Loucy (cell line): ENCODE results near the gene IFT122.
"Not testable (repeated sequence)": the region's sequence is repeated elsewhere in the genome, so short reads cannot be mapped to it uniquely, and the experiment has no call there.

Experiments used
- H2AFZ ChIP-seq: fragments of 200-600 bp; sonication (generic); 2 replicates; pipeline ENCODE4 v1.6.0; 2016; ENCODE audit warnings: antibody characterized with exemption, mild to moderate bottlenecking, low read length, moderate library complexity
- H3F3A ChIP-seq: fragments of 200-600 bp; 2 replicates; pipeline ENCODE4 v1.6.0; 2016; ENCODE audit warnings: antibody characterized with exemption, low read depth, mild to moderate bottlenecking
- H3K27me3 ChIP-seq: fragments of 200-600 bp; sonication (generic); 2 replicates; pipeline ENCODE4 v1.6.1; 2014; ENCODE audit warnings: low read length, mild to moderate bottlenecking; ENCODE audit not compliant: insufficient read depth, poor library complexity, severe bottlenecking
- H3K36me3 ChIP-seq: fragments of 200-600 bp; sonication (generic); 2 replicates; pipeline ENCODE4 v1.6.1; 2016; ENCODE audit warnings: low read length; ENCODE audit not compliant: insufficient read depth
- H3K4me1 ChIP-seq: fragments of 200-600 bp; sonication (generic); 2 replicates; pipeline ENCODE4 v1.5.1; 2014; ENCODE audit warnings: low read length, mild to moderate bottlenecking; ENCODE audit not compliant: insufficient read depth, poor library complexity, severe bottlenecking
- H3K4me2 ChIP-seq: fragments of 200-600 bp; sonication (generic); 2 replicates; pipeline ENCODE4 v1.6.0; 2014; ENCODE audit warnings: antibody characterized with exemption, low read length, low read depth, mild to moderate bottlenecking; ENCODE audit not compliant: poor library complexity, severe bottlenecking
- H3K4me3 ChIP-seq: fragments of 200-600 bp; sonication (generic); 2 replicates; pipeline ENCODE4 v1.5.1; 2014; ENCODE audit warnings: low read length, mild to moderate bottlenecking, mixed read lengths; ENCODE audit not compliant: poor library complexity, severe bottlenecking
- H3K79me2 ChIP-seq: fragments of 200-600 bp; sonication (generic); 2 replicates; pipeline ENCODE4 v1.6.1; 2014; ENCODE audit warnings: low read length; ENCODE audit not compliant: insufficient read depth
- H3K9ac ChIP-seq: fragments of 200-600 bp; sonication (generic); 2 replicates; pipeline ENCODE4 v1.6.0; 2014; ENCODE audit warnings: mild to moderate bottlenecking, low read depth, low read length, moderate library complexity; ENCODE audit not compliant: poor library complexity, severe bottlenecking
- H3K9me2 ChIP-seq: fragments of 200-600 bp; sonication (generic); replicated peaks from 2 replicates; pipeline ENCODE4 v1.6.1; 2016; ENCODE audit warnings: low read depth, low read length, mixed read lengths
- H3K9me3 ChIP-seq: fragments of 200-600 bp; sonication (generic); 2 replicates; pipeline ENCODE4 v1.6.1; 2014; ENCODE audit warnings: mild to moderate bottlenecking, antibody characterized with exemption, low read length, low read depth; ENCODE audit not compliant: insufficient read depth
- H4K20me1 ChIP-seq: fragments of 200-600 bp; sonication (generic); 2 replicates; pipeline ENCODE4 v1.6.0; 2014; ENCODE audit warnings: antibody characterized with exemption, low read length, mild to moderate bottlenecking; ENCODE audit not compliant: insufficient read depth, poor library complexity, severe bottlenecking
- CTCF ChIP-seq: fragments of 200-600 bp; sonication (generic); conservative IDR thresholded peaks from 2 replicates; pipeline ENCODE4 v1.5.1; 2014; ENCODE audit warnings: mild to moderate bottlenecking, antibody characterized with exemption, low read length
- EZH2phosphoT487 ChIP-seq: fragments of 200-600 bp; IDR thresholded peaks from 2 replicates; pipeline ENCODE4 v1.6.1; 2018; ENCODE audit warnings: antibody characterized with exemption, mild to moderate bottlenecking, moderate library complexity, borderline replicate concordance

Gene IFT122

GRCh38 chr3:129485721-129486663, 46.0 kb downstream of the IFT122 start:
- no peaks in the 10 kb centered on the region for H3K9me3 ChIP-seq
- peaks cover 13% of the 10 kb centered on the region; the same call in 1 of the 2 replicates for H3K36me3 ChIP-seq
- no peak overlapping the region for H3K9ac ChIP-seq
- no peaks in the 10 kb centered on the region for H3K79me2 ChIP-seq
- H3K4me1 ChIP-seq = no peaks in the 10 kb centered on the region
- H2AFZ ChIP-seq = no peak overlapping the region
- no peaks in the 10 kb centered on the region for H3F3A ChIP-seq
- H3K27me3 ChIP-seq = no peaks in the 10 kb centered on the region
- H3K4me3 ChIP-seq = no peak overlapping the region
- H3K9me2 ChIP-seq = no peaks in the 10 kb centered on the region
- no peaks in the 10 kb centered on the region for H4K20me1 ChIP-seq
- no peak overlapping the region for H3K4me2 ChIP-seq
- TF ChIP-seq CTCF = no peak
- no peak for TF ChIP-seq EZH2phosphoT487

- TF ChIP-seq CTCF (no peak), EZH2phosphoT487 (no peak)
- no peaks in the 10 kb centered on the region for H4K20me1 ChIP-seq
- H3K9ac ChIP-seq = no peak overlapping the region
- no peaks in the 10 kb centered on the region for H3K4me1 ChIP-seq
- no peak overlapping the region for H2AFZ ChIP-seq
- no peaks in the 10 kb centered on the region for H3K9me3 ChIP-seq
- H3K79me2 ChIP-seq = no peaks in the 10 kb centered on the region
- no peak overlapping the region for H3K4me2 ChIP-seq
- H3F3A ChIP-seq = no peaks in the 10 kb centered on the region
- H3K36me3 ChIP-seq = peaks cover 11% of the 10 kb centered on the region; the same call in 1 of the 2 replicates
- no peak overlapping the region for H3K4me3 ChIP-seq
- H3K27me3 ChIP-seq = no peaks in the 10 kb centered on the region
- no peaks in the 10 kb centered on the region for H3K9me2 ChIP-seq
Observed at GRCh38 chr3:129486664-129487035, 46.6 kb downstream of the IFT122 start.

- Histone ChIP-seq H3K36me3 (peaks cover 7% of the 10 kb centered on the region; the same call in 1 of the 2 replicates), H2AFZ (no peak overlapping the region), H3K79me2 (no peaks in the 10 kb centered on the region), H3K4me1 (no peaks in the 10 kb centered on the region), H4K20me1 (no peaks in the 10 kb centered on the region), H3K4me2 (no peak overlapping the region), H3K9ac (no peak overlapping the region), H3K4me3 (no peak overlapping the region), H3K9me3 (no peaks in the 10 kb centered on the region), H3F3A (no peaks in the 10 kb centered on the region), H3K27me3 (no peaks in the 10 kb centered on the region), H3K9me2 (no peaks in the 10 kb centered on the region)
- TF ChIP-seq CTCF = no peak
- no peak for TF ChIP-seq EZH2phosphoT487
Observed at GRCh38 chr3:129487183-129487867, 47.3 kb downstream of the IFT122 start.

- not testable (repeated sequence) for H3K4me1 ChIP-seq, H4K20me1 ChIP-seq
Observed at GRCh38 chr3:129487868-129488335, 47.9 kb downstream of the IFT122 start.

GRCh38 chr3:129489258-129489657, 49.2 kb downstream of the IFT122 start:
- H4K20me1 ChIP-seq, H3F3A ChIP-seq, H3K27me3 ChIP-seq, H3K4me2 ChIP-seq, H3K4me1 ChIP-seq, H3K9me3 ChIP-seq, H3K79me2 ChIP-seq, H3K36me3 ChIP-seq, H2AFZ ChIP-seq, H3K9ac ChIP-seq, H3K4me3 ChIP-seq, H3K9me2 ChIP-seq: not testable (repeated sequence)

More at GRCh38 chr3:129487868-129488335, 47.9 kb downstream of the IFT122 start:
- H3K36me3 ChIP-seq, H2AFZ ChIP-seq, H3K4me2 ChIP-seq, H3K4me3 ChIP-seq, H3K9me3 ChIP-seq, H3F3A ChIP-seq, H3K27me3 ChIP-seq, H3K79me2 ChIP-seq, H3K9me2 ChIP-seq, H3K9ac ChIP-seq: not testable (repeated sequence)
